Fibroblast of skin of scalp (primary cell): ENCODE measurements around the gene ERGIC1.

Experiments used
- DNase-seq: peaks from one replicate; pipeline ENCODE4 v3.0.0-alpha.2; 2013

ERGIC1 gene

GRCh38 chr5:172921906-172922305, 87.9 kb downstream of the ERGIC1 start:
- DNase-seq: no peak

- no peak for DNase-seq
Measured at GRCh38 chr5:172923539-172923938, 89.5 kb downstream of the ERGIC1 start.

- no peak for DNase-seq
Measured at GRCh38 chr5:172925336-172925948, 91.4 kb downstream of the ERGIC1 start.

- DNase-seq: no peak
Measured at GRCh38 chr5:172926008-172926523, 92.0 kb downstream of the ERGIC1 start.

GRCh38 chr5:172926796-172927195, 92.7 kb downstream of the ERGIC1 start:
- no peak for DNase-seq

GRCh38 chr5:172929371-172929838, 95.4 kb downstream of the ERGIC1 start:
- peak; percentile 66 for DNase-seq

GRCh38 chr5:172931001-172931536, 97.0 kb downstream of the ERGIC1 start:
- peak; percentile 84 for DNase-seq

GRCh38 chr5:172932313-172933017, 98.4 kb downstream of the ERGIC1 start:
- peak; percentile 65 for DNase-seq

GRCh38 chr5:172933238-172933637, 99.2 kb downstream of the ERGIC1 start:
- DNase-seq: no peak

GRCh38 chr5:172935096-172935495, 101.0 kb downstream of the ERGIC1 start:
- DNase-seq: no peak

GRCh38 chr5:172936401-172936800, 102.3 kb downstream of the ERGIC1 start:
- no peak for DNase-seq

- peak; percentile 74 for DNase-seq
Measured at GRCh38 chr5:172939071-172939470, 105.0 kb downstream of the ERGIC1 start.

GRCh38 chr5:172939611-172940267, 105.7 kb downstream of the ERGIC1 start:
- DNase-seq: peak; percentile 27

GRCh38 chr5:172940268-172941066, 106.4 kb downstream of the ERGIC1 start:
- no peak for DNase-seq

GRCh38 chr5:172941067-172941516, 107.0 kb downstream of the ERGIC1 start:
- DNase-seq: peak; percentile 29

- DNase-seq: no peak
Measured at GRCh38 chr5:172942556-172942955, 108.5 kb downstream of the ERGIC1 start.

- peak; percentile 98 for DNase-seq
Measured at GRCh38 chr5:172943283-172943841, 109.3 kb downstream of the ERGIC1 start.

- DNase-seq: no peak
Measured at GRCh38 chr5:172943906-172944305, 109.9 kb downstream of the ERGIC1 start.

GRCh38 chr5:172944741-172945140, 110.7 kb downstream of the ERGIC1 start:
- DNase-seq: peak; percentile 43

GRCh38 chr5:172945151-172945550, 111.1 kb downstream of the ERGIC1 start:
- no peak for DNase-seq

GRCh38 chr5:172946146-172946545, 112.1 kb downstream of the ERGIC1 start:
- DNase-seq: no peak

GRCh38 chr5:172949426-172949825, 115.4 kb downstream of the ERGIC1 start:
- no peak for DNase-seq
